ENCODE data around the gene SUPV3L1.
A peak's percentile ranks its signal among the peaks of the same experiment; 100 is the strongest.

The SUPV3L1 gene

DNA sequence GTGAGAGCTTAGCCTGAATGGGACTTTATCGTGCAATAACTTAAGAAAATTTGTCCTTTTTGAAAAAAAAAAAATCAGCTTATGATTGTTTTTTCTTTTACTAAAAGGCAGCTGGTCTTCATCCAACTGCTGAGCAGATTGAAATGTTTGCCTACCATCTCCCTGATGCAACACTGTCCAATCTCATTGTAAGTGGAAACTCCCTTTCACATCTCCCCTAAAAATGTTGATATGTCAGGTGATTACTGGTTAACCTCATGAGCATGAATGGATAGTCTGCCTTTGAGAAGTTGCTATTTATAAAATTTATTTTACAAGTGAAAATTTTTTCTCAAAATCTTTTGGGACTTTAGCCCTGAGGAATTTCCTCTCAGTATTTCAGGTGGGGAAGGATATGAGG lies 22.3 kb downstream of the SUPV3L1 start:
- no peak for DNase-seq

DNA sequence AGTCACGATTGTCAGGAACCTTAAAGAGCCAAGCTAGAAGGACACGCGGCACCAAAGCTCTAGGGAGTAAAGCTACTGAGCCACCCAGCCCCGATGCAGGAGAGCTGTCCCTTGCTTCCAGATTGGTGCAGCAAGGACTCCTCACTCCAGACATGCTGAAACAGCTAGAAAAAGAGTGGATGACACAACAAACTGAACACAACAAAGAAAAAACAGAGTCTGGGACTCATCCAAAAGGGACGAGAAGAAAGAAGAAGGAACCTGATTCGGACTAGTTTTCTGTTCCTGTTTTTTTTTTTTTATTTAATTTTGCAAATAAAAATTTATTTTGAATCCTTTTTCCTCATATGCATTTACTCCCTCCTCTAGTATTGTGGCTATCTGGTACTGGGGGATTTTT lies 28.7 kb downstream of the SUPV3L1 start:
- DNase-seq, result no peak

DNA sequence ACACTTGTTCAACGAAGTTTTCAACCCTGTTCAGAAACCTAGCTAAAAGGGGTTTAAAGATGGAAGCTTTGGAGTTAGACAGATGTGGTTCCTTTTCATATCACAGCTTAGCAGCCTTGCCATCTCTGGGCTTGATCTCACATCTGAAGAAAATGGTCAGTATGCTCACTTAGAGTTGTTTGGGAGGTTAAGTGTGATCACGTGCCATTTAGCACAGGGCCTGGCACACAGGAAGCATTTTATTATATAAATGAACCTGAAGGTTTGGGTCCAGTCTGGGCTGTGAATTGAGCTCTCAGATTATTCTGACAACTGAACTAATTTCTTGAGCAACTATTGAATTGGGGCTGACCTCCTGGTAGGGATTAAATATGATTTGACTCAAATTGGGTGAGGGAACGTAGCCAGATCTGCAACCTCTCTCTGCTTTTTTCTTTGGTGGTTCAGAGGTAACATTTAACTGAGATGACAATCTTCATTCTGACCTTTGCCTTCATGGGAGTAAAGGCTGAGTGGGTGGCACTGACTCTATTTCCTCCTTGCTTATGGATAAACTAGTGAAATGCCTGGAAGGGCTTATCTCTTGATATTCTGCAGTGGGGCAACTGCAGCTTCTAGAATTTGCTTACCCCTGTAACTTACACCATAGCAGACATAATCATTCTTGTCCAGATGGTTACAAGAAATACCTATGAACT lies 29.9 kb downstream of the SUPV3L1 start:
- no peak for DNase-seq

DNA sequence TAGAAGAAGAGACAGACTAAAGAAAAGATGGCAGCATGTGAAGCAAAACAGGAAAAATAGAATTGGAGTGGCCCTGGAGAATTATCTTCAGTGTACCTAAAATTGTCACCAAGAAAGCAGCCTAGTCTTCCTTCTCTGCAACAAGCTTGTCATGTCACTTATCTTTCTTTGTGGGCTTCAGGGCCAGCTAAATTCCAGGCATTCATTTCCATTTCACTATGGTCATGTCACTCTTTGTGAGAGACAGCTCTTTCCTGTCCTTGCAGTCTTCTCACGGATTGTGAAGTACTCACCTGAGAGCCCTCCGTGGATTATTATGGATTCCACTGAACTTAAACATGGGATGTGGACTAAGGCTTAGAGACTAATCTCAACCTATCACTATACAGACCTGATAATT lies 31.1 kb downstream of the SUPV3L1 start:
- DNase-seq, result no peak

DNA sequence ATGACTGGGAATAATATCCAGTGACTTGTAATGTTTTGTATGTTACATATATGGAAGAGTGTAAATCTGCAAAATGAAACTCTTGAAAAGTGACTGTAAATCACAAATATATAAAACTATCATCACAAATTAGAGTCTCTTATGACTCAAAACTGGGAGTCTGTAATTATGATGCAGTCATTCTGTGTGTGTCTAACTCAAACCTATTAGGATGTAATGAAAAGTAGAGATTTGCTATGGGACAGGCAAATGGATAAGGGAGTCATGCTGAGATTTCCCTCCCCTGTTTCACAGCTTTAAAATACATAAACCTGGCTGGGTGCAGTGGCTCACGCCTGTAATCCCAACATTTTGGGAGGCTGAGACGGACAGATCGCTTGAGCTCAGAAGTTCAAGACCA lies 31.5 kb downstream of the SUPV3L1 start:
- no peak for DNase-seq

DNA sequence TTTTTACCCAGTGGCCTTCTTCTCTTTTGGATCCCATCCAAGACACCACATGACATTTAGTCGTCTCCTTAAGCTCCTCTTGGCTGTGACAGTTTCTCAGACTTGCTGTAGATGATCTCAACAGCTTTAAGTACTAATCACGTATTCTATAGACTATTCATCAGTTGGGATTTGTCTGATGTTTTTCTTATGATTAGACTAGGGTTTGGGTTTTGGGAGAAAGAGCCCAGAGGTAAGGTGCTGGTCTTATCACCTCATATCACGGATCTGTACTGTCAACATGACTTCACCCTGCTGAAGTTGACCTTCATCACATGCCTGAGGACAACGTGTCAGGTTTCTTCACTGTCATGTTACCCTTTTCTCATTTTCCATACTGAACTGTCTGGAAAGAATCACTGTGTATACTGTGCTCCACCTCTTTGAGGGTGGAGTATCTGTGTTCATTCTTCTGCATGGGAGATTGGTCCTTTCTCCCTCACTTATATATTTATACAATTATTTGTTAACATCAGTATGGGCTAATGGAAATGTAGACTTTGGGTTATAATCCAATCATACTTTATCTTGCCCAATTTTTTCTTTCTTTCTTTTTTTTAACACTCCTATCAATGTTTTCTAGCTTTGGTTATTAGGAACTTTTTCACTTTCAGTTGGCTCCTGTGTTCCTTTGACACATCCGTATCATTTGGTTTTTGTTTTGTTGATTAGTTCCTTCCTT lies 33.7 kb downstream of the SUPV3L1 start:
- no peak for DNase-seq

DNA sequence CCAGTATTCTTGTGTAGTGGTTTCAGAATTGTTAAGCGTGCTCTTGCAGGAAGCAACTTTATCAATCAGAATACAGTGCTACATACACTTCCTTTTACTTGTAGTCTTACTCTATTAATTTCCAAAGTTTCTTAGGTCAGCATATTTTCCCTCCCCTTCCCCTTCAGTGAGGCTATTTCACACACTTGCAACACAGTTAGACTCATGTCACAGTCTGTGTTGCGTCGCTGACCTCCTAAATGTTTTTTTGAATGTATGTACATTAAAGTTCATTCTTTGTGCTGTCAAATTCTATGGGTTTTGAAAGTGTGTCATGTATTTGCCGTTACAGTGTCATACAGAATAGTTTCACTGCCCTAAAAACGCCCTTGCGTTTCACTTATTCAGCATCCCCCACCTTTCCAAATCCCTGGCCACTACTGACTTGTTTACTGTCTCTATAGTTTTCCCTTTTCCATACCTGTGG lies 34.7 kb downstream of the SUPV3L1 start:
- DNase-seq, result no peak

DNA sequence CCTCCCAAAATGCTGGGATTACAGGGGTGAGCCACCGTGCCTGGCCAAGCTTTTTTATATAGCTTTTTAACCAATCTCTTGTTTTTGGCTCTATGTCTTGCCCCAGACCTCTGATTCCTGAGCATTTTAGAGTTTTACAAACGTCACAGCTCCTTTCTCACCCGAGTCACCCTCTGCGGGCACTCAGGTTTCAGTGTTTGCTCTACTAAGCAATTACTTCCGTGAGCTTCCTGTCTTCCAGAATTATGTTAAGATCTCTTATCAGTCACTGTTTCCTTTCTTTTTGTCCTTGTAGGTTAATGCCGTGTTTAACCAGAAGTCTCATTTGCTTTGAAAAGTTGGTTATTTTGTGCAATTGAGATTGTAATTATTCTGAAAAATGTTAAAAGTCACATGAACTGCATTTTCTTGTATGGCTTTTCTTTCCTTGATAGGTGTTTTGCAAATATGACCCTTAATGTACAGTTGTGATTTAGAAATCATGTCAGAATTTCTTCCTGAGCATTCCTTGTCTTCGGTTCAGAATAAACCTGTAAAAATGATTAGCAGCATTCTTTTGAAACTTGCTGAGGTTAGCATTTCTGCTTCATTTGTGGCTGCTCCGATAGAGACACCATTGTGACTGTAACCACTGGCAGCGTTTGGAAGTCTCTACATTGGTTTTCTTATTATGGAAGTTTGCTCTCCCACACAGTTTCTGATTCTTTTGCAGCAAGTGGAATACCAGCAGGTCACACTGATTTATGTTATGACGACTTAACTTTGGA lies 35.6 kb downstream of the SUPV3L1 start:
- no peak for DNase-seq

DNA sequence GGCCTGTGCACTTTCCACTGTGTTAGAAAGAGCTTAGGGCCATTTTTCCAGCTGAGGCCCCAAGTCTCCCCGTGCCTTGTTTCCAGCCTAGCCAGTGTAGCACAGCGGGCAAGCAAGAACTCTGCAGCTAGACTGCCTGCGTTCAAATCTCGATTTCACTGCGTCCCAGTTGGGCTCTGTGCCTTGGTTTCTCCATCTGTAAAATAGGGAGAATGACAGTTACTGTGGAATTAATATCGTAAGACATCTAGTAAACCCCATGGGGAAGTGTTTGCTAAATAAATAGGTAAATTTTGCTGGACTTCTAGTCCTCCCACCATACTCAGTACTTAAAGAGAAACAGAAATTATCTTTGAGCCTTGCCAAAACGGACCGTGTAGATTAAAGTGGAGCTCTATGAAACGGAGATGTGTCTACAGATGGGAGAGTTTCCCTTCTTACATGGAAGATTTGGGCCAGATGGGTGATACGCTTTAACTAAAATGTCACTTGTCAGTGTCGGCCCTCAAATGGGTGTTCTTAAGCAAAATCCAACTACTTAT lies 36.6 kb downstream of the SUPV3L1 start:
- no peak for DNase-seq

DNA sequence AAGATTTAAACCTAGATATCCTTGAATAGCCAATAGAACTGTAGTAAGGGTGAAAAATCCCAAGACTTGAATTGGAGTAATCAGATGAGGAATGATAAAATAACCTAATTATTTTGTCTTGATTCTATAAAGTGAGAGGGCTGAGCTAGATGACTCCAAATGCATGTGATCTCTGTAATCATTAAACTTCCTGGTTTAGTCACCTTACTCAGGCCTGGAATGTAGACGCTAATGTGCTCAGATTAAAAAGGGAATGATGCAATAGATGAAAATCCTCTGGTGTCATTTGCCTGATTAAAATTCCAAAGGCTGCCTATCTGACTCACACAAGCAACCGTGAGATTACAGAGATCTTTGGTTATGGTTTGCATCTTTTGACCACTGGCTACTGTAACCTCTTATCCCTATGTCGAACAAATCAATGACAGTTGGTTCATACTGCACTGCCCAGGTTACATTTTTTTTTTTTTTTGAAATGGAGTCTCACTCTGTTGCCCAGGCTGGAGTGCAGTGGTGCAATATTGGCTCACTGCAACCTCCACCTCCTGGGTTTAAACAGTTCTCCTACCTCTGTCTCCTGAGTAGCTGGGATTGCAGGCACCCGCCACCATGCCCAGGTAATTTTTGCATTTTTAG lies 37.2 kb downstream of the SUPV3L1 start:
- DNase-seq, result no peak

DNA sequence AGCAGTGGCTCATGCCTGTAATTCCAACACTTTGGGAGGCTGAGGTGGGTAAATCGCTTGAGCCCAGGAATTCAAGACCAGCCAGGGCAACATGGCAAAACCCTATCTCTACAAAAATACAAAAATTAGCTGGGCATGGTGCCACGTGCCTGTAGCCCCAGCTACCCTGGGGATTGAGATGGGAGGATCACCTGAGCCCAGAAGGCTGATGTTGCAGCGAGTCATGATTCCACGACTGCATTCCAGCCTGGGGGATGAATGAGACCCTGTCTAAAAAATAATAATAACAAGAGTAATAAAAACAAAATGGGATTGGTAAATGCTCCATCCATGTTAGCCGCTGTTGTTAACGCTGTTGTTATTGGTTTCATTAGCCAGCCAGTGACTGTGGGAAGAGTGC lies 38.8 kb downstream of the SUPV3L1 start:
- no peak for DNase-seq

DNA sequence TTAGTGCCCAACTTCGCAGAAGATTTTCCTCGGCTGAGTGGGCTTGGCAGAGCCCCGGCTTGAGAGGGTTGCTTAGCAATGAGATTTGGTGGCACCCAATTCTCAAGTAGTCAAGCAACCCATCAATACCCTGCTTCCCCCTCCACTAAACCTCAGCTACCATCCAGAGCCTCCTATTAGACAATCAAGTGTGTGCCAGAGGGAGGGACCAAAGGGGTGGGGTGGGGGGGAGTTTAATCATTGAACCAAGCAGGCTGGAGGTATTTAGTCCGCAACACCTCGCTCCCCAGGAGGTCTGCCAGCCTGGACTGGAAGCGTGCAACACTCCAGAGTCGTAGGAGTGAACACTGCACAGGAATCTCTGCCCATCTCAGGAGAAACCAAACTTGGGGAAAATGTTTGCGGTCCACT lies 40.0 kb downstream of the SUPV3L1 start, which contains the start of gene HKDC1:
HKDC1 (plus strand) TSS at position 292 of the 411 bp plus-strand sequence; CDS start at position 396, 104 bp downstream.
- peak in 2 of 51 donors; percentile 6 to 7 for DNase-seq

DNA sequence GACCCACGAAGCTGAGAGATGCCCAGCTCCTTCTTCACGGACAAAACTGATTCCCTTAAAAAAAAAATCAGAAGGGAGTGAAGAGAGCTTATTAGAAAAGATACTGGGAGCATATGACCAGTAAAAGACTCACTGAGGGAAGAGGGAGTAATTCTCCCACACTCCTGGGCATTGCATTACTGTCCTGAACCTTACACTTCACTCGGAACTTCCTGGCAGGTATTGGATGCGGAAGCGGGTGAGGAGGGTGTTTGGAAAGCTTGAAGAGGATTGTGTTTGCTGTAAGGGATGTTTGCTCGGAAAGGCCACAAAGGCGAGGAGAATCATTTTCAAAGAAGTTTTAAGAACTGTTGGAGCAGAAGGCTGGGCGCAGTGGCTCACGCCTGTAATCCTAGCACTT lies 40.5 kb downstream of the SUPV3L1 start:
- DNase-seq, result no peak

DNA sequence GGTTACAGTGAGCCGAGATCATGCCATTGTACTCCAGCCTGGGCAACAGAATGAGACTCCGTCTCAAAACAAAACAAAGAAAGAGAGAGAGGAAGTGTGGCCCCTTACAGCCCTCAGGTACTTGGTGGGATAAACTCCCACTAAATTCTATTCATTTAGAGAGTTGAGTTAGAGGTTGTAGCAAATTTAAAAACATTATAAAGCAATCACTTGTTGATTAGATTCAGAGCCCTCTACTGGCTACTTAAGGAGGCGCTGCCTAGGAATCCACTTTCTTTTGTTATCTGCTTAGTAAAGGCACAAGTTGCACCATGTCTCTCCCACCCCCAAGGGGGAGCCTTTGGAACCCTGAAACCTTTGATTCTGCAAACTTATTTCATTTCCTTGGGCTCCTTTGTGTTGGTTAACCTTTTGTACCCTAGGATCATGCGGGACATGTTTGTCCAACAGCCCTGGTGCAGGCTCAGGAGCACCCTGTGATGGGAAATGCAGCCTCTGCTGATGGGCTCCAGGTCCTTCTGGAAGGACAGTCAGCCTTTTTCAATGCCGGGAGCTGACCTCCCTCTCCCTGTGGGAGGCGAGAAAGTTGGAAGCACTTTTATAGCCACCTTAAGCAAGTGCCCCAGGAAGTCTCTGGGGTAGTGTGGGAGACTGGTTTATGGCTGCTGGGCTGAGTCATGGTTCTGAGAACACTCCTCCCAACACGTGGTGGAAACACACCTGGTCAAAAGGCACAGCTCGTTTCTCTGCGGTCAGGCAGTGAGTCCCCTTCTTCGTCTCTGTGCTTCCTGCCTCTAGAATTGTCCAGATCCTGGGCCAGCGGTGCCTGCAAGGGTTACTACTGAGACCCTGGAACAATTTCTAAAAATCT lies 42.4 kb downstream of the SUPV3L1 start:
- DNase-seq, result peak in 2 of 51 donors; percentile 1 to 6

DNA sequence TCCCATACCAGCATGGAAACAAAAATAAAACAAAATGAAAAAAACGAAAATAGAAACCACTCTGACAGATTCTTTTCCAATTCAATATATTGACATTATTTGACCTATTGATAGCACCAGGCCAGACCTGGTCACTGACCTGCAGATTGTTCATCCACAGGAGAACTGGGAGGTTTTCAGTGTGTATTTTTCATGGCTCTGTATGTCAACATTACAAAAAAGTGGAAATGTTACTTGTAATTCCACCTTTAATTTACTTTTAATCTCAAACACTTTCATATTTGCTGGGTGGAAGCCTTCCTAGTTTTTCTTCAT lies 43.0 kb downstream of the SUPV3L1 start:
- no peak for DNase-seq

DNA sequence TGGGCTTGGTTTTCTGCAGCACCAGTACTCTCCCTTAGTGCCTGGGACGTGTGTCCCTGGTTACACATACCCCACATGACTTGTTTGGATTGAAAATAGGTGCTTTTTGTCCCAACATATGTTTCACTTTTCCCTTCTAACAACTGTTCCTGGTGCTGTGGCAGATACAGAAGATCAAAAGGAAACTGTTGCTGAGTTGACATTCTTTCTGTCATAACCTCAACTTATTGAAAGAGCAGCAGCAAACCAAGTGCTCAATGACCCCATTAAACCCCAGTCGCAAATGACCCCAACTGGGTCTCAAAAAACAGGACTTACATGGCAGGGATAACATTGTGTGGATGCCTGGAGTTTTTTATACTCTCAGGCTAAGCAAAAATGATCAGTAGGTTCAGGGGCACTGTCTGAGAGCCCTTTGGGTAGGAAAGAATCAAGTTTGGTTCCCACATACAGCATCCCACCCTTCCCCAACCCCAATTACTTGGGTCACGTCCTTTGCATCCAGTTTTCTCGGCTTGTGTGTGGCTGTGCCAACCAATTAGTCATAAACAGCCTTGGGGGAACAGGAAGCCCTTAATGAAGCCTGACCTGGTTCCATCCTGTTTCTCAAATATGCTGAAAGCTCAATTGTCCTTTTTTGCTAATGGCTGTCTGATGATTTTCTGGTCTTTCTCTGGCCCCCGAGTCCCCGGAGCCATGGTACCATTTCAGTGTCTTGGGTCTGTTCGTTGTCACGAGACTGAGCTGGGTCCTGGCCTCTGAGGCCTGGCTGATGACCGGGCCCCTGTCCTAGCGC lies 45.0 kb downstream of the SUPV3L1 start:
- no peak for DNase-seq

DNA sequence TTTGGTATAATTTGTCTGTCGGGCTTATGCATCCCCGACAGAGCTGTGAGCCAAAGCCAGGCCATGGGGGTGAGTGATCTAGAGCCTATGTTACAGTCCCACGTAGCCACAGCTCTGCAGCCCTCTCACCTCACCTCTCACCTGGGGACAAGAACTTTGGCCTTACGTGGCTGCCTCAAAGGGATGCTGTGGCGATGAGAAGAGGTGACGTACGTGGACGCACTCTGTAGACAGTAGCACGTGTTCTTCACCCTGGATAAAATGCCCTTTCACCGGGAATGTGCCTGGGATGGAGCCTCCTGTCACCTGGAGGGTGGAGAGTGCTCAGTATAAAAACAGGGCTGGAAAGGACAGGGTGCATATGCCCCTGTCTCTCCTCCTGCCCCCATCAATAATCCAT lies 45.6 kb downstream of the SUPV3L1 start:
- no peak for DNase-seq

DNA sequence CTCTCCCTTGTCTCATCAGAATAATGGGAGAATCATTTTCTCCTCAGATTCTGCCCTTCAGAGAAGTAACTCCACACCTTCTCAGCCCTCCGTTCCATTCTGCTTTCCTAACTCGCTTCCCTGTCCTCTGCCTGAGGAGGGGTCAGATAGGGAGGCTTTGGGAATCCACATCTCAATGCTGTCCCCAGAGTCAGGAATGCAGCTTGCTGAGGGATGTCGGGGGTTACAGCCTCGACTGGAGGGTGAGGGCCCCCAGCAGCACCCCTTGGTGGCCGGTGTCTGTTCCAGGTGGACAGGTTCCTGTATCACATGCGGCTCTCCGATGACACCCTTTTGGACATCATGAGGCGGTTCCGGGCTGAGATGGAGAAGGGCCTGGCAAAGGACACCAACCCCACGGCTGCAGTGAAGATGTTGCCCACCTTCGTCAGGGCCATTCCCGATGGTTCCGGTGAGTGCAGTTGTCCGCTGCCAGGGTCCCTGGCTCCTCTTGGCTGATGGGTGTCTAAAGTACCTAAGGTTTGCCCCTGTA lies 47.0 kb downstream of the SUPV3L1 start:
- DNase-seq, result no peak

DNA sequence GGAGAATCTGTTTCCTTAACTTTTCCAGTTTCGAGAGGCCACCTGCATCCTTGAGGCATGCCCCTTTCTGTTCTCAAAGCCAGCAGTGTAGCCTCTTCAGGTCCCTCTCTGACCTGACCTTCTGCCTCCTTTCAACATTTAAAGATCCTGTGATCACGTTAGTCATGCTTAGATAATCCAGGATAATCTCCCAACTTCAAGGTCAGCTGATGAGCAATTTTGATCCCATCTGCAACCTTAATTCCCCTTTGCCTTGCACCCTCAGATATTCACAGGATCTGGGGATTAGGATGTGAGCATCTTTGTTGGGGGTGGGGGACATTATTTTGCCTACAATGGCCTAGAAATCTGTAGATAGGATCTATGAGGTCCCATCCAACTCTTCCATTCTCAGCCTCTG lies 48.1 kb downstream of the SUPV3L1 start:
- DNase-seq, result no peak

DNA sequence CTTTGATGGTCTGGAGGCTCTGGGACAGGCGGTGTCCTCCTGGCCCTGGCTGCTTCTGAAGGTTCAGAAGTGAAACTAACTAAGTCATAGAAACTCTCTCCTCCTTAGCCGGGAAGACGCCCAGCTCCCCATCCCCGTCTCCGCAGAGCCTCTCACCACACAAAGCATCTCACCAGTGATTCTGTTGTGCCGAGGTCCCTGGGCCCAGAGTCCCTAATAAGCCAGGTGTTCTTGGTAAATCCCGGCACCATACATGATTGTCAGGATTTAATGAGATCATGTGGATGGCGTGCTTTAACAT lies 49.5 kb downstream of the SUPV3L1 start:
- no peak for DNase-seq
